Measurements from ENCODE around the gene WBP2.
A peak's percentile ranks its signal among the peaks of the same experiment; 100 is the strongest.
"Not testable (repeated sequence)": the region's sequence is repeated elsewhere in the genome, so short reads cannot be mapped to it uniquely, and the experiment has no call there.

WBP2 gene

DNA sequence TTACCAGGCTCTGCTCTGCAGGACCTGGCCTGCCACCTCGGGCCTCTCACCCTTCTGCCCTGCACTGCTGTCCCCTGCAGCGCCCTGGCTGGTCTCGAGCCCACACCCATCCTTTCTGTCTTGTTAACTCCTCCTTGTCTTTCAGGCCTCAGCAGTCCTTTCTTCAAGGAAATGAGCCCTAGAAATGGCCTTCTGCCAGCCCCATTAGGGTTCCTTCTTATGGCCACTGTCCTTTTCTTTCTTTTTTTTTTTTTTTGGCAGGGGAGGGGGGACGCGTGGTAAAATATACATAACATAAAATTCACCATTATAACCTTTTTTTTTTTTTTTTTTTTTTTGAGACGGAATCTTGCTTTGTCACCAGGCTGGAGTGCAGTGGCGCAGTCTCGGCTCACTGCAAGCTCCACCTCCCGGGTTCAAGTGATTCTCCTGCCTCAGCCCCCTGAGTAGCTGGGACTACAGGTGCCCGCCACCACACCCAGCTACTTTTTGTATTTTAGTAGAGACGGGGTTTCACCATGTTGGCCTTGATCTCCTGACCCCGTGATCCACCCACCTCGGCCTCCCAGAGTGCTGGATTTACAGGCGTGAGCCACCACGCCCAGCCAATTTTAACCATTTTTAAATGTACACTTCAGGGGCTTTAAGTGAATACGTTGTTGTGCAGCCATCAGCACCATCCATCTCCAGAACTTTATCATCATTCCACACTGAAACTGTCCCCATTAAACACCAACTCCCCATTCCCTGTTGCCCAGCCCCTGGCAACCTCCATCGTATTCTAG, 10.5 kb upstream of the WBP2 start:
- DNase-seq = not testable (repeated sequence)

DNA sequence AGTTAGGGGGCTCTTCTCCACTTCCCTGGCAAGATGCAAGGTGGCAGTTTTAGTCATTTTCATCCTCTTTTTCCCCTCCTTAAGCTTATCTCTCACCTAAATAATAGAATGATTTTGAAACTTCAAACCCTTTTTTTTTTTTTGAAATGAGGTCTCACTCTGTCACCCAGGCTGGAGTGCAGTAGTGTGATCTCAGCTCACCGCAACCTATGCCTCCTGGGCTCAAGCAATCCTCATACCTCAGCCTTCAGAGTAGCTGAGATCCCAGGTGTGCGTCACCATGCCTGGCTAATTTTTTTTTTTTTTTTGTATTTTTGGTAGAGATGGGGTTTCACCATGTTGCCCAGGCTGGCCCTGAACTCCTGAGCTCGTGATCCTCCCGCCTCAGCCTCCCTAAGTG, 9.8 kb upstream of the WBP2 start:
- DNase-seq = not testable (repeated sequence)

DNA sequence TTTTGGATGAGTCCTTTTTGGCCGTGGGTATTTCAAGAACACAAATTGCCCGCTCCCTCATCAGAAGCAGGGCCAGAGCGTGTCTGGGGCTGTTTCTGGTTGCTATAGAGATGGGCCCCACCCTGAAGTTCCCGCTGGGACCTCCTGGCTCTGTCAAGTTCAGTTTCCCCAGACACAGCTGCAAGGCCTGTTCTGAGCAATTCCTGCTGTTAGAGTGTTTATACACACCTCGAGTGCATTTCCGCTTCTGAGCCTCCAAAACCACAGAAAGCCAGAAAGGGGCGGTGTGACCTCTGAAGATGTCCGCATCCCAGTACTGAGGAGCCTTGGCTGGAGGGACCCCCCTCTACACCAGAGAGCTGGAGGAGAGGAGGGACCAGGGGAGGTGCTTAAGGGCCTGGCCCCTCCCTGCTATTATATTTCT, 9.3 kb upstream of the WBP2 start:
- peak; percentile 57 to 62 for DNase-seq

DNA sequence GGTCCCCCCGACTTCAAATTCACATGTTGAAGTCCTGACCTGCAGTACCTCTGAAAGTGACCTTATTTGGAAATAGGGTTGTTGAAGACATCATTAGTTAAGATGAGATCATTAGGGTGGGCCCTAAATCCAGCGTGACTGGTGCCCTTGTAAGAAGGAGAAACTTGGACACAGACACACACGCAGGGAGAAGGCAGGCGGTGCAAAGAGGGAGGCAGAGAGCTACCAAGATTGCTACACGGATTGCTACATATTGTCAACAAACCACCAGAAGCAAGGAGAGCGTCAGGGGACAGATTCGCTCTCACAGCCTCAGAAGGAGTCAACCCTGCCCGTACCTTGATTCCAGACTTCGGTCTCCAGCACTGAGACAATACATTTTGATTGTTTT, 6.8 kb upstream of the WBP2 start:
- DNase-seq = no peak

DNA sequence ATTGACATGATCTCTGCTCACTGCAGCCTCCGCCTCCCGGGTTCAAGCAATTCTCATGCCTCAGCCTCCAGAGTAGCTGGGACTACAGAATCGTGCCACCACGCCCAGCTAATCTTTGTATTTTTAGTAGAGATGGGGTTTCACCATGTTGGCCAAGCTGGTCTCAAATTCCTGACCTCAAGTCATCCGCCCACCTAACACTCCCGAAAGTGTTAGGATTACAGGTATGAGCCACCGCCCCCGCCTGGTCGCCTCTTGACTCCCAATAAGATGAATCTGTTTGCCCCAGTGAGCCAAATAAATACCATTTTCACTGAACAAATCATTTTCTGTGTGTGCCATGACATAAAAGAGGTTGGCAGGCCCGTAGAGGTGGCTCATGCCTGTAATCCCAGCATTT, 4.2 kb upstream of the WBP2 start:
- DNase-seq = not testable (repeated sequence)

DNA sequence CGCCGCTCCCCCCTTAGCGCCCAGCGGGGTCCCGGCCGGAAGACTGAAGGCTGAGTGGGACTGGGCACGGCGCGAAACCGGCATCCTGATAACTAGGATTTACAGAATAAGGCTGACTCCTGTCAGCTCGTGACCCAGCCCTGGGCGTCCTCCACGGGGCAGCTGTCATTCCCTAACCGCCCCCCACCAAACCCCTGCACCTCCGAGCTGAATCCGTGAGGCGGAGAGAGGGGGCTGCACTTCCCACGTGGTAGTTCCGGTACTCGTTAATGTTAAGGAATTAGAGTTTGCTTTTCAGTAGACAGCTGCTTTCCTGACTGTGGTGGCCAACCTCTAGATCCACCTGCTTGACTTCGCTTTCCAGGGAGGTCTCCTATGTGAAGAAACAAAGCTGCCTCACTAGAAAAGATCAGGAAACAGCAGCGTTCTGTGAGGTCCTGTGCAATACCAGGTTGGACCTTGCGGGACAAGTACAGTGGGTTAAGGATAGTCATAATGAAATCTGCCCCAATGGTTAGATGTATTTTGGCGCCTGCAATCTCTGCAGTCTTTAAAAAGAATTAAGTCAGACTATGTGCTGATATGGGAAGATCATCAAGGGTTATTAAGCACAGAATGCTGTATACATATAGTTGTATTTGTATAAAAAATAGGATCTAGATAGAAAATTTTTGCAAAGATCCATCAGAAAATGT, 1.1 kb upstream of the WBP2 start:
- peak in 1 of 2 experiments; percentile 68 for DNase-seq

DNA sequence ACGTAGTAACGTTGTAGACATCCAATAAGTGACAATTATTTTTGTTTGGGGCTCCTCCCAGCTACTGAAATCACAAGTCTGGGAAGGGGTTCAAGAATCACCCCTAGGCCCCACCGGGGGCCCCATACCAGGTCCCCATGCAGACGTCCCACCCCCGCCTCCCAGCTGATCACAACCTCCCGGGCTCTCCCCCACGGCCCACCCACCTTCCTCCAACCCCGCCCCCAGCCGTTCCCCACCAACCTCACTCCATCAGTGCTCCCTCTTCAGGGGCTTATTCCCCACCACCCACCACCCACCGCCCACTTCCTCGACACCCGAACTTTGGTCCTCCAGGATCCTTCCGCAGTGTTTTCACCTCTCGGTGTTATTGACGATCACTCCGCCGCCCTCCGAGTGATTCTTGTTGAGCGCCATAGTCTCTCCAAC, 240 bp downstream of the WBP2 start:
- no peak for DNase-seq

DNA sequence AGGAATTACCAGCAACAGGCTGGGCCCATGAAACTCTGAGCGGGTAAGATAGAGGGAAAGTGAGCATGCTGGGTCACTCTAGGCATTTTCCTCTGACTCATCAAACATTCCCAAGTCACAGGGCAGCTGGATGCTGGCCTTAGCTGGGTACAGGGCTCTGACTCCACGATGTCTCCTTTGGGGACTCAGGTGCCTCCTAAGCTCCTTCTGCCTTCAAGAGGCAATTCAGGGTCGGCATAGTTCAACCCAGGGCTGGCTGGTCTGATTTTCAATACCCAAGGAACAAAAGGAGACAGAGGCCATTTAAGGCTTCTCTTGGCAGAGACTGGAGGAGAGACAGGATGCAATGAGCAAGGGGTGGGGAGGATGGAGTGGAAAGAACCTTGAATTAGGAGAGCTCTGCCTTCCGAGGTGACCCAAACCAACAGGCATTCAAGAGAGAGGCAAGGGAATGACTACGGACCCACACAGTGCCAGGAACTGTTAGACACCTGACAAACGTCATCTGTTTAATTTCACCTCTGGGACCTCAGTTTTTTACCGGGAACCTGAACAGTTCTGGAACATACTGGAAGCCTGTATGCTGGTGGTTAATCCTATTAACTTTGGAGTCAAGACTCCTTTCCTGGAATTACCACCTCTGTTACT, 910 bp downstream of the WBP2 start:
- no peak for DNase-seq

DNA sequence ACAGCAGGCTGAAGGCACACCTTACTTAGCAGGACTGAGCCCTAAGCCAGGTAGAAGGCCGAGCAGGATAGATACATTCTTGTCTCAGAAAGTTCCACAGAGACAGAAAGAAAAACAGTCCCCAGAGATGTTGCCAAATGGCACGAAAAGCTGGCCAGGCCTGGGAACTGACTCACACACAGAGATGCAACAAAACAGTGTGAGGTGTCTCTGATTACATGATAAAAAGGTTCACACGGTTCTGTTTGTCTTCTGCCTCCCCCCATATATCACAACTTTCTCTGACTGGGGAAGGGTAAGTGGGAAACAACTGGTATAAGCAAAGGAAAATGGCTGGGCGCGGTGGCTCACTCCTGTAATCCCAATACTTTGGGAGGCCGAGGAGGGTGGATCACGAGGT, 1.7 kb downstream of the WBP2 start:
- DNase-seq = no peak

DNA sequence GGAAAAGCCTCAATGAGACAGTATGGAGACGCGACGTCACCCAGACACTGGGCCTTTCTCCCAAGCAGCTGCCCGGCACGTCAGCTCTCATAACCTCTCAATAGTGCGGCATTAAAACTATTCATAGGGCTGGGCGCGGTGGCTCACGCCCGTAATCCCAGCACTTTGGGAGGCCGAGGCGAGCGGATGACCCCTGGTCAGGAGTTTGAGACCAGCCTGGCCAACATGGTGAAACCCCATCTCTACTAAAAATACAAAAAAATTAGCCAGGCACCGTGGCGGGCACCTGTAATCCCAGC, 3.5 kb downstream of the WBP2 start:
- not testable (repeated sequence) for DNase-seq

DNA sequence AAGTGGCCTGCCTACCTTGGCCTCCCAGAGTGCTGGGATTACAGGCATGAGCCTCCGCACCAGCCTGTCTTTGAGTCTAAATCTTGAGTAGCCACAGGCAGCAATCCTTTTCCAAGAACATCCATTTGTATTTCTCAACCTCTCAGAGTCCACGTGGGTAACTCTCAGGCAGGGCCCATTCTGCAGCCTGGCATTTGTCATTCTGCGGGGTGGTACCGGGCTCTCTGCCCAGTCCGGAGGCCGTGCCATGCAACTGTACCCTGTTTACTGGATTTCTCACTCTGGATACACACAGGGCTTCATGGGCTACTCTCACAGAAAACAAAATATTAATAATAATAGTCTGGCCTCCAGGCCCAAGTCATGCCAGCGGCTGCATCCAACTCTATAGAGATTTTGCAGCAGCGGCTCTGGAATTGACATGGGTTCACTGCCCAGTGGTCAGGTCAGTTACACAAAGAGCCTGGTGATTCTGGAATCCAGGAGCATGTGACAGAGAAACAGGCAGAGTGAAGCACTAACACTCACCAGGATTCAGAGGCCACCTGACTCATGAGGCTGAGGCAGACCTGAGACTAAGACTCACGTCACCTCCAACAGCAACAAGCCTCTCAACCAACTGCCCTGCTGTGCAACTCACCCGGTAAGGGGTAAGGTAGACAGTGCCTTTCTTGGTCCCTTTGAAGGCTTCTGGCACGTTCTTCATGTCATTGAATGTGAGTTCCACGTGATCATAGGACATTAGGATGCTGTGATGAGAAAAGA, 4.0 kb downstream of the WBP2 start:
- DNase-seq = no peak

DNA sequence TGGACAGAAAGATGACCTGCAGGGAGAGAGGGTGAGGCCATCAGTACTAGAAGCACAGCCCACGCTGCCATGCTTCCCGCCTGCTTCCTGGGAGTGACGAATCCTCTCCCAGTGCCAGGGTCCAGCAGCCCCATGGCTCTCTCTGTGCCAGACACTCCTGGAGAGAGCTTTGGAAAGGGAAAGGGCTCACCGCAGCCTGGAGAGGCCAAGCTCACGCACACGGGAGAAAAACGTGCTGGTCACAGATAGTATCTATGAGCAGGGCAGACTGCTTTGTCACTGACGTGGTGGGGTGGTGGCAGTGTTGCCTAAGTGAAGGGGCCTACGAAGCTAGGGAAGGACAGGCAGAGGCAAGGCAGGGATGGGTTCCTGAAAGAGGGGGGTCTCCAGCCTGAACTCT, 5.4 kb downstream of the WBP2 start:
- DNase-seq = no peak

DNA sequence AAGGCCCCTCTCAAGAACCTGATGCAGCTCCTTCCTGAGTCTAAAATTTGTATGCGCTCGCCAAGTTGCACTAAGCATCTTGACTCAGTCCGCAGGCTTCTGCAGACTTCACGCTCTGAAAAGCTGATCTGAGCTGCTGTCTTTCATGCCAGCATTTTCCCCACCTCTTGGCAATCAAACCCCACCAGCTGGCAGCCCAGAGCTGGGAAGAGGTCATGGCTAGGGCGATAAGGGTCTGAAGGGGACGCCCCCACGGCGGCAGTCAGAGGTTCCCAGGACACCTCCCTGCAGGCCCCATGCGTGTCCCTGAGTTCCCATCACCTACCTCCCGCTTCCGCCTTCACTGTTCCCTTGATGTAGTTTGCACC, 5.9 kb downstream of the WBP2 start:
- DNase-seq = no peak

DNA sequence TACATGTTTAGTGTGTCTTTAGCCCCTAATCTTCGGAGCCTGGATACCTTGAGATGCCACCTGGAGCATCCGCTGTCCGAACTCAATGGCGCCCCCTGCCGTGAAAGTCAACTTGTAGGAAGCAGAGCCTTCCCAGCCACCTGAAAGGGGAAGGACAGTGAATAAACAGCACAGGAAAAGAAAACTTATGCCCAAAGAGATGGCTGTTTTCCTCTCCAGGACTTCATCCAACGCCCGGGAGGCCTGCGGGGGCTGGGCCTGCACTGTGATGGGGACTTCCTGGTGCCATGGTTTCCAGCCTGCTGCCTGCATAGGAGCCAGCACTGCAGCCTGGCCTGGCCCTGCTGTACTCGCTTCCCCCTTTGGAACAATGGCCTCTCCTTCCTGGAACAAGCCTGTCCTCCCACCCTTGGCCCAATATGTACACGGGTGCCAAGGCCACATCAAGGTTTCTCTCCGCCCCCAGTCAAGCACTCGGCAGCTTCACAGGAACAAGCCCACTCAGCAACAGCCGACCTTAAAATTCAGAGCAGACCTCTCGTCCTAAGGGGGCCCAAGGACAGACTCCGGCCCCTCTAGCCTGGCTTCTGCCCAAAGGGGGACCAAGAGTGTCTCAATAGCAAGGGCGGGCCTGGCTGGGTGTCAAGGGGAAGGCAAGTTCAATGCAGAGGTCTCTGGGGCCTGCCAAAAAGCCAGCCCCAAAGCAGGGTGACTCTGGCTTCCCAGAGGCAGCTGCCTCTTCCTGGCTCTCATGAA, 6.4 kb downstream of the WBP2 start:
- DNase-seq = peak; percentile 88 to 91

DNA sequence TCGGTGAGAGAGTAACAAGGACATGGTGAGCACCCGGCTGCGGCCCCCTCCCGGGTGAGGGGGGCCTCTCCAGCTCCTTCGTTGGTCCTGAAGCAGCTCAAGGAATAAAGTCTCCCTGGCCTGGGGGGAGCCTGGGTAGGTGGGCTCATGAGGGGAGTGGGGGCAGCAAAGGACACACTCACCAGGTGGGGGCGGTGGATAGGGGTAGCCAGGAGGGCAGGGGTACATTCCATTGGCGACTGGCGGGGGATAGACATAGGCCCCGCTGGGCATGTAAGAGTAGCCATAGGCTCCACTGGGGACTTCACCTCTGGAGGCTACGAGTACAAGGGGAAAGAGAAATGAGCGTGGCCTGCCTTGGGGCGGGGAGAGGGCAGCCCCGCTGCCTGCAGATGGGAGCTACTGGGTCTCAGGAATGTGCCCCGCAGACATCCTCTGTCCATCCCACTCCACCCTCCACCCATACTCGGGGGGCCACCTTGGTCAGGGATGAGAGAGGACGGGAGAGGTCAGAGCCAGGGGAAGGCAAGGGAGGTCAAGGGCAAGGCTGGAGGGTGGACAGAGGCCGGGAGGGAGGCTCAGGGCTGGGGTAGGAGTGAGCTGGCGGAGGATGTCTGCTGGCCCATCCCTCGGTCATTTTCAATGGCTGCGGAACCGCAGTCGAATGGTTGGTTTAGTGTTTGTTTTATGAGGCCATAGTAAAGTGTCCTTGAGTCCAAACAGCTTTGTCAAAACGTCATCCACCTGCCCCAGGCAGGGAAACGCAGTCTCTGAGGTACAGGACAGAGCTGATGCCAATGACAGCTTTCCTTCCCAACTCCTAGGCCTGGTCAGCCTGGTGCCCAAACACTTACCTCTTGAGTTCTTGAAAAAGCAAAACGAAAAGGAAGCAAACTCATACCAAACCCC, 7.3 kb downstream of the WBP2 start:
- no peak for DNase-seq

DNA sequence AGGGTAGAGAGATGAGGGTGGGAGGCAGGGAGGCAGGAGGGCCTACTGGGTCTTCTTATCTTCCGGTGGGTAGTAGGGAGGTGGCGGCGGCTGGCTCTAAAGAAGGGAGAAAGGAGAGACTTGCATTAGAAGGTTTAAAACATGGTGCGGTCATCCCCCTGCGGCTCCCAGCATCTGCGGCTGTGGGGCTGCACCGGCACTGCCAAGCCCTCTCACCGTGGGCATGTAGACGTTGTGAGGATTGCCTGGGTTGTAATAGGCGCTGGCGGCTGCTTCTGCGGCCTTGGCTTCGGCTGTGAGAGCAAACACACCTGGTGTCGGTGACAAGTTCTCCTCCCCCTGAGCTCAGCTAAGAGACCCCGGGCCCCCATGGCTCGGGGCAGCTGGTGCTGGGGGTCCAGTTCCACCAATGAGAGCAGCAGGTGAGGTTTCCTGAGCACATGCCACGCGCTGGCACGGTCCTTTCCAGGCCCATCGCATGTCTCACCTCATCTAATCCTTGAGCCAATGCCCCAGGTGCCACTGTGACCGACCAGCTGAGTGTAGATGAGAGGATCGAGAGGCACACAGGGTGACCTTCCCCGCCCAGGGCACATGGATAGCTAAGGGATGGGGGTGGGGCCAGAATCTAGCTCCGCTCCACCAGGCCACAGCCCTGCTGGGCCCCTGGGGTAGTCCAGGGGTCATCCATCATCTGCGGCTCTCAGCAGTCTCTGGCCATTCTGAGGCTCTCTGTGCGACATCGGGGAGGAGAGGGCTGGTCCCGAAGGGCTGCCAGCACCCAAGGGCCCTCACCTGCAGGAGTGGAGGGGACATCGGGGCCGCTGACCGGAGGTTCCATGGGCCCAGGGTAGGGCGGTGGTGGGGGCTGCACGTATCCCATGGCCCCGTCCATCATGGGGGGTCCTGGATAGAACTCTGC, 8.2 kb downstream of the WBP2 start:
- no peak for DNase-seq

DNA sequence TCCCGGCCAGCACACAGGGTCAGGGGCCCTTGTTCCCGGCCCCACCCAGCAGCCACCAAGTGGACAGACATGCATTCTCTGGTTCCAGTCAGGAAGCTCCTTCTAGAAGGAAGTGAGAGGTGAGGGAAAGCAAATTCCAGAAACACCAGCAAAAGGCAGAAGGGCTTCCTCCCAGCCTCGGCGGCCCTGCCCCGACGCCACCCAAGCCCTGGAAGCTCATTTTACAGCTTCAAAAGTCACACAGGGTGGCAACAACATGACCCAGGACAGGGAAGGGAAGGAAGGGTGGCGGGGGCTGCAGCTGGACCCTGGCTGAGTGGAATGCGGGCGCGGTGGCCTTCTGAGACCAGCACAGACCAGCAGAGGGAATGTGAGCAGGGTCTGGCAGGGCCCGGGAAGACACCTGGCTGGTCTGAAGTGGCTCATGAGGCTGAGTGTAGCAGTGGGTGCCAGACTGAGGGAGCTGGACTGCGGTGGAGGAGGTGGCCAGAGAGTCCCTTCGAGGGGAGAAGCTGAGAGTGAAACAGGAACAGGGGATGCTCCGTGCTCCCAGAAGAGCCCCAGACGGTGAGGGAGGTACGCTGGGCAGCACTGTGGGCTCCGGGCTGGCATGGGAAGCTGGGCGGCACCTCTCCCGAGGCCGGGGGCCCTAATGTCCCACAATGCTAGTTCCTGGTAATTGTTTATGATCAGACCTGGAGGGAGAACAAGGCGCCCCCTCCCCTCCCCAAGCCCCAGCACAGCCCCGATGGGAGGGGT, 9.0 kb downstream of the WBP2 start:
- DNase-seq = no peak

DNA sequence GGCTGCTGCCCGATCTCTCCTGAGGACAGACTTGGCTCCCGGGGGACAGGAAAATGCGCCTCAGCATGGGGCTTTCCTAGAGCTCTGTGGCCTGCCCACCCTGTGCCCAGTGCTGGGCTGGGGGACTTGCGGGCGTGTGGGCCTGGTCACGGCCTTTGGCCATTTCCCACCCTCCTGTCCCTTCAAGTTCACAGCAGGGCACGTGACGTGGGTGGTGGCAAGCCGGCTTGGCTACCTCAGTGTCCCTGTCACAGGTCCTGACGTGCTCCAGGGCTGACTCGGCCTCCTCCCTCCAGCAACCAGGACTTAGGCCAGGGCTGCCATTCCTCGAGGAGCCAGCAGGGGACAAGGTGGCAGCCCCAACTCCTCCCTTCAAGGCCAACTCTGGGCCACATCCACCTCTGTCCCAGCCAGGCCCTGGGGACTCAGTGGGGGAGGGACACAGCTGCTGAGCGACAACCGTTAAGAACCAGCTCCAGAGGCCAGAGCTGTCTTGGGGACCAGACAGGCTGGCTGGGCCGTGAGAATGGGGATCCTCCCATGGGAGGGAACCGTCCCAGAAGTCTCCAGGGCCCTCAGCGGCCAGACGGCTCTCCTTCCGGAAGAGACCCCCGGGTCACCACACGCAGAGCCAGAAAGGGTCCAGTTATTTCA, 9.9 kb downstream of the WBP2 start:
- peak; percentile 83 to 86 for DNase-seq

DNA sequence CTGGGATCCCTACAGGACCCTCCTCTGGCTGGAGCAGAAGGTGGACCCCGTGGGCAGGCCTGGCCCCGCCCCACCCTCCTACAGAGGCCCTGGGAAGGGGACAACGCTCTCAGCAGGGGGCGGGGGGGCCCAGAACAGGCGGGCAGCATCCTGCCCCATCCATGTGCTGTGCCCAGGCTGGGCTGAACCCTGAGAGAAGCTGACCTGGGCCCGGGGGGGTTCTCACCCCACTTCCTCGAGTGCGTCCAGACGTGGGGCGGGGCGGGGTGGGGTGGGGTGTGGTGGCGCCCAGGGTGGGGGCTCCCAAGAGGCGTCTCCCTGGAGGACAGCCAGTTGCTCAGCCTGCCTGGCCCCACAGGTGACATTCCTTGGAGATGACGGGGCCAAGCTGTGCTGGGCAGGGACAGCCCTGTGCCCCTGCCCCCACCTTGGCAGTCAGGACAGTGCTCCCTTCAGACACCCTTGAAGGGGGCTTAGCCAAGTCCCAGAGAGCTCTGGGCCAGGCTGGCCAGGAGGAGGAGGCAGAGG, 10.5 kb downstream of the WBP2 start:
- DNase-seq = no peak

Measured in activated T-cell treated with anti-CD3 and anti-CD28 coated beads, Interleukin-2, amount 50 U/mL, for 48 hours (primary cell).